ENCODE results near the gene NEDD4.

The NEDD4 gene

GRCh38 chr15:56001471-56002078, 8.2 kb upstream of the NEDD4 start (continued):
- TF ChIP-seq ZNF692 (tag by site-specific recombination; IDR thresholded peaks at IDR 0.05) (no peak), SALL2 (tag by site-specific recombination; IDR thresholded peaks at IDR 0.05; ENCODE audit: borderline replicate concordance) (no peak), EGR2 (tag by site-specific recombination; IDR thresholded peaks at IDR 0.05; ENCODE audit: low read depth) (no peak), ZNF19 (tag by site-specific recombination; IDR thresholded peaks at IDR 0.05; ENCODE audit: low read depth) (no peak), ZNF558 (tag by site-specific recombination; IDR thresholded peaks at IDR 0.05) (no peak), ZNF169 (tag by site-specific recombination; IDR thresholded peaks at IDR 0.05) (no peak), KLF10 (tag by site-specific recombination; IDR thresholded peaks at IDR 0.05) (0 out of 2 replicates have a peak, but pooled peaks have one; percentile 17), ZNF621 (tag by site-specific recombination; IDR thresholded peaks at IDR 0.05) (no peak), SP7 (tag by site-specific recombination; IDR thresholded peaks at IDR 0.05) (peak; percentile 60; the same call in 1 of the 2 replicates), ZNF157 (tag by site-specific recombination; IDR thresholded peaks at IDR 0.05) (no peak), ZNF133 (tag by site-specific recombination; IDR thresholded peaks at IDR 0.05) (no peak)
- TF ChIP-seq, protein P1, sequence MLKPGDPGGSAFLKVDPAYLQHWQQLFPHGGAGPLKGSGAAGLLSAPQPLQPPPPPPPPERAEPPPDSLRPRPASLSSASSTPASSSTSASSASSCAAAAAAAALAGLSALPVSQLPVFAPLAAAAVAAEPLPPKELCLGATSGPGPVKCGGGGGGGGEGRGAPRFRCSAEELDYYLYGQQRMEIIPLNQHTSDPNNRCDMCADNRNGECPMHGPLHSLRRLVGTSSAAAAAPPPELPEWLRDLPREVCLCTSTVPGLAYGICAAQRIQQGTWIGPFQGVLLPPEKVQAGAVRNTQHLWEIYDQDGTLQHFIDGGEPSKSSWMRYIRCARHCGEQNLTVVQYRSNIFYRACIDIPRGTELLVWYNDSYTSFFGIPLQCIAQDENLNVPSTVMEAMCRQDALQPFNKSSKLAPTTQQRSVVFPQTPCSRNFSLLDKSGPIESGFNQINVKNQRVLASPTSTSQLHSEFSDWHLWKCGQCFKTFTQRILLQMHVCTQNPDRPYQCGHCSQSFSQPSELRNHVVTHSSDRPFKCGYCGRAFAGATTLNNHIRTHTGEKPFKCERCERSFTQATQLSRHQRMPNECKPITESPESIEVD (tag by site-specific recombination; IDR thresholded peaks at IDR 0.05) = peak; percentile 48
- TF ChIP-seq, protein P2, sequence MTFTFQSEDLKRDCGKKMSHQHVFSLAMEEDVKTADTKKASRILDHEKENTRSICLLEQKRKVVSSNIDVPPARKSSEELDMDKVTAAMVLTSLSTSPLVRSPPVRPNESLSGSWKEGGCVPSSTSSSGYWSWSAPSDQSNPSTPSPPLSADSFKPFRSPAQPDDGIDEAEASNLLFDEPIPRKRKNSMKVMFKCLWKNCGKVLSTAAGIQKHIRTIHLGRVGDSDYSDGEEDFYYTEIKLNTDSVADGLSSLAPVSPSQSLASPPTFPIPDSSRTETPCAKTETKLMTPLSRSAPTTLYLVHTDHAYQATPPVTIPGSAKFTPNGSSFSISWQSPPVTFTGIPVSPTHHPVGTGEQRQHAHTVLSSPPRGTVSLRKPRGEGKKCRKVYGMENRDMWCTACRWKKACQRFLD (tag by site-specific recombination; IDR thresholded peaks at IDR 0.05) = no peak

GRCh38 chr15:55999658-56000057, 6.2 kb upstream of the NEDD4 start:
- Histone ChIP-seq H3K4me1 (ENCODE audit: control insufficient read depth, insufficient read depth, low read length) (no peaks in the 10 kb centered on the region), H3K27ac (ENCODE audit: extremely low read depth, low read depth, low read length) (no peak overlapping the region), H3K36me3 (ENCODE audit: control insufficient read depth in 2 of 2, insufficient read depth in 1 of 2, low read length in 2 of 2) (no peaks in the 10 kb centered on the region), H3K4me3 (ENCODE audit: low read depth, low read length) (no peak overlapping the region), H3K9me3 (ENCODE audit: control insufficient read depth, insufficient read depth, low read depth, low read length) (no peaks in the 10 kb centered on the region)
- CTCF ChIA-PET = no interaction called here
- POLR2A ChIA-PET = no interaction called here
- TF ChIP-seq ZNF658 (tag by site-specific recombination; IDR thresholded peaks at IDR 0.05) (no peak), ZNF670 (tag by site-specific recombination; IDR thresholded peaks at IDR 0.05; ENCODE audit: low read depth) (no peak), TSHZ1 (tag by site-specific recombination; IDR thresholded peaks at IDR 0.05; ENCODE audit: borderline replicate concordance) (no peak), WT1 (tag by site-specific recombination; IDR thresholded peaks at IDR 0.05) (no peak), ZNF274 (IDR thresholded peaks at IDR 0.05; ENCODE audit: low read length) (no peak), ZNF274 (tag by site-specific recombination; IDR thresholded peaks at IDR 0.05; ENCODE audit: borderline replicate concordance) (no peak), ZBTB20 (tag by site-specific recombination; IDR thresholded peaks at IDR 0.05) (no peak), OSR2 (tag by site-specific recombination; IDR thresholded peaks at IDR 0.05) (no peak), HOXD13 (CRISPR knock-in tag; IDR thresholded peaks at IDR 0.05; ENCODE audit: borderline replicate concordance) (no peak), GLIS1 (tag by site-specific recombination; IDR thresholded peaks at IDR 0.05) (no peak), ZNF416 (tag by site-specific recombination; IDR thresholded peaks at IDR 0.05) (no peak), ZNF10 (tag by site-specific recombination; IDR thresholded peaks at IDR 0.05) (no peak), ZNF148 (tag by site-specific recombination; IDR thresholded peaks at IDR 0.05; ENCODE audit: borderline replicate concordance) (no peak), ZNF341 (tag by site-specific recombination; IDR thresholded peaks at IDR 0.05; ENCODE audit: low read depth) (no peak), ZBTB17 (tag by site-specific recombination; IDR thresholded peaks at IDR 0.05) (no peak), ZNF830 (tag by site-specific recombination; IDR thresholded peaks at IDR 0.05; ENCODE audit: low read depth) (no peak)
